ENCODE results near the gene SNX9. TPM values are rescaled to one million over a fixed set of nuclear protein-coding genes. Genes with fewer than 3 reads are reported as not detected.

Gene SNX9
- total RNA-seq, 1 experiment from 2014 or later = 31.3 TPM

GRCh38 chr6:157912326-157912725 lies 89.3 kb downstream of the SNX9 start:
- H3K9ac ChIP-seq (ENCODE audit: extremely low read depth, insufficient read length, low read length) = no peak overlapping the region
- no peak overlapping the region for H3K14ac ChIP-seq (ENCODE audit: insufficient read depth, low read length)
- H3K79me1 ChIP-seq (ENCODE audit: insufficient read depth, low read depth, low read length, poor library complexity, severe bottlenecking) = no peaks in the 10 kb centered on the region
- TF ChIP-seq CTCF (conservative IDR thresholded peaks at IDR 0.05) = no peak
- peaks cover 15 to 26% of the 10 kb centered on the region in 2 experiments for H3K4me1 Mint-ChIP-seq
- H2BK20ac ChIP-seq (ENCODE audit: low read depth, low read length, poor library complexity, severe bottlenecking) = no peak overlapping the region
- H3K79me2 ChIP-seq (ENCODE audit: insufficient read depth, low read length) = no peaks in the 10 kb centered on the region
- no peak overlapping the region for H2BK15ac ChIP-seq (ENCODE audit: low read depth, low read length)
- no peak overlapping the region for H3K4me3 Mint-ChIP-seq
- H3T11ph ChIP-seq (ENCODE audit: low read length) = no peak overlapping the region
- no peaks in the 10 kb centered on the region for H3K27me3 Mint-ChIP-seq (ENCODE audit: low read depth)
- H3K27me3 ChIP-seq (ENCODE audit: insufficient read depth, low read length) = no peaks in the 10 kb centered on the region; the same call in 1 of the 2 replicates
- no peaks in the 10 kb centered on the region for H3K9me3 ChIP-seq (ENCODE audit: control insufficient read depth, low read depth, low read length)
- H4K8ac ChIP-seq (replicated peaks; ENCODE audit: insufficient read length, low read depth, low read length) = no peak overlapping the region
- no peaks in the 10 kb centered on the region for H3K23me2 ChIP-seq (ENCODE audit: insufficient read length, low read depth, low read length, poor library complexity, severe bottlenecking)
- peak overlapping the region in 1 of 3 experiments; percentile 44; a peak in 1 of 7 replicates for H3K27ac Mint-ChIP-seq
- no peak overlapping the region for H2AFZ ChIP-seq (ENCODE audit: low read length)
- H3K56ac ChIP-seq (ENCODE audit: insufficient read length, low read depth, low read length) = no peak overlapping the region
- H2BK12ac ChIP-seq (ENCODE audit: insufficient read length, low read depth, low read length) = no peak overlapping the region
- WGBS (ENCODE audit: extremely low coverage, insufficient read length, low lambda C conversion rate) = no CpG with 5 or more reads among the region's 6 CpGs
- H3K18ac ChIP-seq (ENCODE audit: insufficient read length, low read depth, low read length) = no peak overlapping the region
- H4K91ac ChIP-seq (ENCODE audit: insufficient read length, low read depth, low read length) = no peak overlapping the region
- peaks cover 0 to 1% of the 10 kb centered on the region in 2 experiments; a peak in 1 of 5 replicates for H3K9me3 Mint-ChIP-seq
- peaks cover 31 to 55% (median 43%) of the 10 kb centered on the region in 3 experiments for H3K36me3 Mint-ChIP-seq (ENCODE audit: insufficient read depth in 1 of 3, low read depth in 3 of 3)
- H3K4me2 ChIP-seq (ENCODE audit: insufficient read depth, insufficient read length, low read length) = no peak overlapping the region
- no peak overlapping the region for H2AK5ac ChIP-seq (ENCODE audit: insufficient read length, low read length)
- H4K20me1 ChIP-seq (ENCODE audit: control insufficient read depth, insufficient read depth, insufficient read length) = no peaks in the 10 kb centered on the region
- H3K27ac ChIP-seq (ENCODE audit: insufficient read length, low read depth, low read length) = no peak overlapping the region
- H4K5ac ChIP-seq (ENCODE audit: insufficient read length, low read depth, low read length) = no peak overlapping the region
- no peak overlapping the region for H3K4ac ChIP-seq (ENCODE audit: low read depth, low read length)
- H3K4me1 ChIP-seq (ENCODE audit: insufficient read depth, low read length) = peaks cover 3% of the 10 kb centered on the region; the same call in 1 of the 2 replicates
- DNase-seq = no peak
- no peak overlapping the region for H2BK120ac ChIP-seq (ENCODE audit: low read depth, low read length, poor library complexity, severe bottlenecking)
- H3K23ac ChIP-seq (ENCODE audit: insufficient read length, low read depth, low read length) = no peak overlapping the region
- H2BK5ac ChIP-seq (ENCODE audit: insufficient read length, low read length) = no peak overlapping the region

Data from H9 (cell line).